Spleen (tissue), 11 donors: ENCODE results near the gene TRIM38. TPM values are rescaled to one million over a fixed set of nuclear protein-coding genes. Genes with fewer than 3 reads are reported as not detected.

Experiments used
- DNase-seq: peaks from one replicate; pipeline ENCODE4 v3.0.0-alpha.2; 2020
- H3K27ac ChIP-seq, 8 donors: fragments of 200-600 bp; sonication (generic) in 7 of 8; 1 replicate in 4 of 8; 2 replicates in 4 of 8; pipeline versions ENCODE4 v1.5.0 to v1.8.0; 2016 to 2021; ENCODE audit warnings: inconsistent platforms in 4 of 8, mild to moderate bottlenecking in 4 of 8, moderate library complexity in 1 of 8
- H3K27me3 ChIP-seq, 7 donors: fragments of 200-600 bp; sonication (generic) in 6 of 7; replicated peaks in 1 of 7; 1 replicate in 4 of 7; 2 replicates in 3 of 7; pipeline versions ENCODE4 v1.5.0 to v1.8.0; 2016 to 2021; ENCODE audit warnings: inconsistent platforms in 3 of 7, mild to moderate bottlenecking in 1 of 7
- H3K36me3 ChIP-seq, 6 donors: fragments of 200-600 bp; sonication (generic) in 5 of 6; 1 replicate in 4 of 6; 2 replicates in 2 of 6; pipeline versions ENCODE4 v1.5.0 to v1.8.0; 2016 to 2021; ENCODE audit warnings: inconsistent platforms in 2 of 6
- H3K4me1 ChIP-seq, 6 donors: fragments of 200-600 bp; sonication (generic) in 5 of 6; 1 replicate in 3 of 6; 2 replicates in 3 of 6; pipeline versions ENCODE4 v1.5.0 to v1.8.0; 2016 to 2021; ENCODE audit warnings: inconsistent platforms in 3 of 6
- H3K4me3 ChIP-seq, 8 donors: fragments of 200-600 bp; sonication (generic) in 7 of 8; 1 replicate in 4 of 8; 2 replicates in 4 of 8; pipeline versions ENCODE4 v1.5.0 to v1.8.0; 2016 to 2021; ENCODE audit warnings: inconsistent platforms in 4 of 8, mild to moderate bottlenecking in 4 of 8, moderate library complexity in 2 of 8
- H3K9me3 ChIP-seq, 8 donors: fragments of 200-600 bp; sonication (generic) in 7 of 8; 1 replicate in 4 of 8; 2 replicates in 4 of 8; pipeline versions ENCODE4 v1.5.0 to v1.8.0; 2016 to 2021; ENCODE audit warnings: inconsistent platforms in 4 of 8
- POLR2A ChIP-seq, 3 donors: fragments of 450-650 bp; IDR thresholded peaks; one replicate each; pipeline ENCODE4 v1.5.1; 2017; ENCODE audit warnings: antibody characterized with exemption in 3 of 3, mild to moderate bottlenecking in 1 of 3
- POLR2AphosphoS5 ChIP-seq, 3 donors: sonication (generic); formaldehyde crosslinking; IDR thresholded peaks; one replicate each; pipeline ENCODE4 v1.5.1; 2017; ENCODE audit warnings: antibody characterized with exemption in 3 of 3
- WGBS, 5 donors: extraction: QIAGEN DNeasy Blood & Tissue Kit in 3 of 5; methylation state at CpG; one replicate each; pipeline versions ENCODE4 v1.1.5 to v1.1.7; 2013 to 2018; 5-methylcytosine and 5-hydroxymethylcytosine counted together
- intact Hi-C: fragments of 100-400 bp; cut with DNase I; formaldehyde crosslinking; loops from one replicate; pipeline ENCODE4 v1.15.0; 2023; ENCODE audit warnings: low total_unique reads
- polyA plus RNA-seq, 3 donors: library from polyadenylated mRNA; stranded (reverse); fragments of 200-250 nt; gene quantifications; one replicate each; pipeline ENCODE4 v1.2.1, GENCODE V29; 2013
- total RNA-seq, 7 donors: library from RNA; depleted of rRNA in 3 of 7; stranded (reverse); fragments of >200 nt in 3 of 7; fragmentation: NEBNext Ultra II Directional in 4 of 7; extraction: Animal tissue kit (Norgen Biotek cat#: 25700) in 4 of 7; gene quantifications; one replicate each; pipeline versions ENCODE4 v1.1.0 to v1.2.1, GENCODE V29; 2016 to 2021
- TF ChIP-seq, protein P1 (sequence below), 11 experiments: fragments of 200-600 bp in 7 of 11; fragments of 450-650 bp in 4 of 11; sonication (generic) in 4 of 11; IDR thresholded peaks in 8 of 11; conservative IDR thresholded peaks in 3 of 11; 1 replicate in 7 of 11; 2 replicates in 4 of 11; pipeline versions ENCODE4 v1.4.0 to v1.8.0; 2016 to 2021; ENCODE audit warnings: antibody characterized with exemption in 11 of 11, inconsistent platforms in 4 of 11, mild to moderate bottlenecking in 1 of 11
- donor health status: healthy with polysubstance abuse.
- donor health status: DM: no; HTN: no; CAD: no; lungs with moderate emphysema.
- donor health status: DM: no; HTN: no; CAD: no.
- donor health status: Bipolar disorder and iron deficiency.
- donor health status: healthy.
- donor health status: DM: no; HTN: no; CAD: no.
- donor health status: DM: yes; HTN: yes; CAD: no.

TRIM38 gene
- total and polyA plus RNA-seq, 10 donors: 8.0 to 34.4 (median 28.1) TPM

DNA sequence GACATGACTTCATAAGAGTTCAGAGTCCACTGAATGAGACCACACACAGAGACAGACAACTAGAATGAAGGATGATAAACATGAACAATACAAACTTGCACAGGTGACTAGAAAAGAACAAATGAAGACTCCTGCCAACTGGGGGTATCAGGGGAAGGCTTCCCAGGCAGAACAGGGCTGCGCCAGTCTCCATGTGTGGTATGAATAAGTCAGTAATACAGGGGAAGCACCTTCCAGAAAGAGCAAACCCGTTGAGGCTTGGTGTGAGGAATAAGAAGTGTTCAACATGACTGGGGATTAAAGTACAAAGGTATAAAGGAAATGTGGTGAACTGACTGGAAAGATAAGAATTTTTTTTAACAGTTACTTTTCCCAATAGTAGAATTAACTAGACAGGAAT lies 28.4 kb upstream of the TRIM38 start:
- 53 to 58% (median 55%) methylated on average over 2 of the region's 2 CpGs for WGBS, 5 donors
- no peaks in the 10 kb centered on the region for H3K4me1 ChIP-seq
- no peak overlapping the region for H3K4me3 ChIP-seq
- H3K36me3 ChIP-seq: no peaks in the 10 kb centered on the region
- H3K27ac ChIP-seq: no peak overlapping the region
- TF ChIP-seq, protein P1, sequence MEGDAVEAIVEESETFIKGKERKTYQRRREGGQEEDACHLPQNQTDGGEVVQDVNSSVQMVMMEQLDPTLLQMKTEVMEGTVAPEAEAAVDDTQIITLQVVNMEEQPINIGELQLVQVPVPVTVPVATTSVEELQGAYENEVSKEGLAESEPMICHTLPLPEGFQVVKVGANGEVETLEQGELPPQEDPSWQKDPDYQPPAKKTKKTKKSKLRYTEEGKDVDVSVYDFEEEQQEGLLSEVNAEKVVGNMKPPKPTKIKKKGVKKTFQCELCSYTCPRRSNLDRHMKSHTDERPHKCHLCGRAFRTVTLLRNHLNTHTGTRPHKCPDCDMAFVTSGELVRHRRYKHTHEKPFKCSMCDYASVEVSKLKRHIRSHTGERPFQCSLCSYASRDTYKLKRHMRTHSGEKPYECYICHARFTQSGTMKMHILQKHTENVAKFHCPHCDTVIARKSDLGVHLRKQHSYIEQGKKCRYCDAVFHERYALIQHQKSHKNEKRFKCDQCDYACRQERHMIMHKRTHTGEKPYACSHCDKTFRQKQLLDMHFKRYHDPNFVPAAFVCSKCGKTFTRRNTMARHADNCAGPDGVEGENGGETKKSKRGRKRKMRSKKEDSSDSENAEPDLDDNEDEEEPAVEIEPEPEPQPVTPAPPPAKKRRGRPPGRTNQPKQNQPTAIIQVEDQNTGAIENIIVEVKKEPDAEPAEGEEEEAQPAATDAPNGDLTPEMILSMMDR (IDR thresholded peaks at IDR 0.05 in 8 of 11, conservative IDR thresholded peaks at IDR 0.05 in 3 of 11): no peak
- TF ChIP-seq POLR2A (IDR thresholded peaks at IDR 0.05): no peak
- TF ChIP-seq POLR2AphosphoS5 (IDR thresholded peaks at IDR 0.05): no peak
- DNase-seq: no peak
- no peaks in the 10 kb centered on the region for H3K27me3 ChIP-seq
- intact Hi-C loops: no loop called here
- no peaks in the 10 kb centered on the region for H3K9me3 ChIP-seq

DNA sequence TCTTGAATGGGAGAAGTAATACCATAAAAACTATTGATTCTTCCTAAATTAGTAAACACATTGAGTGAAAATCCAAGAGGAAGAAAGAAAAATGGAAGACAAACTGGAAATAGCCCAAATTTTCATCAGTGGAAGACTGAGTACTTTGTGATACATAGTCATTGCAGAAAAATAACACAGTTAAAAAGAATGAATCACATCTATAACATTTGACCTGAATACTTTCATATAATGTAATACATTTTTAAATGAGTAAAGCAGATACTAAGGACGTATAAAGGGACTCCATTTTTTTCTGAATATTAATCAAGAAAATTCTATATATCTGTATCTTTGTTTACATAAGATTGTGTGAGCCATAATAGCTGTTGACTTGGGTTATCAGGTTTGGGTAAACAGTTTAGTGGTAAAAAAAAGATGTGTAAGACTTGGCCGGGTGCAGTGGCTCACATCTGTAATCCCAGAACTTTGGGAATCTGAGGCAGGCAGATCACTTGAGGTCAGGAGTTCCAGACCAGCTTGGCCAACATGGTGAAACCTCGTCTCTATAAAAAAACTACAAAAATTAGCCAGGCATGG lies 27.8 kb upstream of the TRIM38 start:
- H3K27me3 ChIP-seq: no peaks in the 10 kb centered on the region
- no peaks in the 10 kb centered on the region for H3K9me3 ChIP-seq
- intact Hi-C loops: no loop called here
- H3K4me3 ChIP-seq: no peak overlapping the region
- H3K36me3 ChIP-seq: no peaks in the 10 kb centered on the region
- H3K4me1 ChIP-seq: no peaks in the 10 kb centered on the region
- no peak for TF ChIP-seq POLR2AphosphoS5 (IDR thresholded peaks at IDR 0.05)
- TF ChIP-seq, protein P1 (IDR thresholded peaks at IDR 0.05 in 8 of 11, conservative IDR thresholded peaks at IDR 0.05 in 3 of 11): no peak
- TF ChIP-seq POLR2A (IDR thresholded peaks at IDR 0.05): no peak
- 83 to 87% (median 85%) methylated on average over 3 of the region's 3 CpGs for WGBS, 5 donors
- DNase-seq: no peak
- no peak overlapping the region for H3K27ac ChIP-seq

DNA sequence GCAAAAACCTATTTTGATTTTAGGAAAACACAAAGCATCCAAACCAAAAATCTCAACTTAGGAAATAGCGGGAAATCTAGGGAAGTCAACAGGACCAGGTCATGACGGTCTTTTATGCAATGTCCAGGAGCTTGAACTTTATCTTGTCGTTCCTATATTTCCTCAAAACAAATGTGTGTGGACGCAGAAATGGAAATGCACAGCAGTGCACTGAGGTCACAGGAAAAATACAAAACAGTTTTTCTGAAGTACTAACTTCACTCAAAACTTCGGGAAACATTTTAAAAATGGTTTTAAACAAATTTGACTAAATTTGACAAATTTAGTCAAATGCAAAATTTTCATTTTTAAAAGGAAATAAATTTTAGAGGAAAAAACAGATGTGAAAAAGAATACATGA lies 26.6 kb upstream of the TRIM38 start:
- Histone ChIP-seq H3K36me3 (no peaks in the 10 kb centered on the region), H3K4me3 (no peak overlapping the region), H3K4me1 (no peaks in the 10 kb centered on the region), H3K9me3 (no peaks in the 10 kb centered on the region), H3K27ac (no peak overlapping the region), H3K27me3 (no peaks in the 10 kb centered on the region)
- 86 to 90% (median 87%) methylated on average over 5 of the region's 5 CpGs for WGBS, 5 donors
- intact Hi-C loops: no loop called here
- TF ChIP-seq POLR2A (IDR thresholded peaks at IDR 0.05) (no peak), POLR2AphosphoS5 (IDR thresholded peaks at IDR 0.05) (no peak)
- TF ChIP-seq, protein P1 (IDR thresholded peaks at IDR 0.05 in 8 of 11, conservative IDR thresholded peaks at IDR 0.05 in 3 of 11): no peak
- no peak for DNase-seq

DNA sequence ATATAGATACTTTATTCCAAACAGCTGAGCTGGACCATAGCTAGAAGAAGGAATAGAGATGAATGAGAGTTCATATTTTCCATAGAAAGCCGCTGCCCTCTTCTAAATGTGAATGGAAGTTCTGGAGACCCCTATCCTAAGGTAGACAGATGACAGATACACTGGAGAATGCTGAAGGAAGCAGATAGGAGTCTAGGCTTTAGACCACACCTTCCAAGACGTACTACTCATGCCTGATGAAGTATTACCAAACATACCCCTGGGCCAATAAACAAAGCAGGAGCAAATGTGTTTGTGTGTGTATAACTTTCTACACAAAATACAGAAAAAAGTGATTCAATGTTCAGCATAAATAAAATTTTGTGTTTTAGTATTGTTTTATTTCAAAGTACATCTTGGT lies 23.0 kb upstream of the TRIM38 start:
- Histone ChIP-seq H3K4me3 (no peak overlapping the region), H3K4me1 (no peaks in the 10 kb centered on the region), H3K27me3 (no peaks in the 10 kb centered on the region), H3K36me3 (no peaks in the 10 kb centered on the region), H3K27ac (no peak overlapping the region), H3K9me3 (no peaks in the 10 kb centered on the region)
- TF ChIP-seq POLR2AphosphoS5 (IDR thresholded peaks at IDR 0.05) (no peak), POLR2A (IDR thresholded peaks at IDR 0.05) (no peak)
- TF ChIP-seq, protein P1 (IDR thresholded peaks at IDR 0.05 in 8 of 11, conservative IDR thresholded peaks at IDR 0.05 in 3 of 11): no peak
- intact Hi-C loops: no loop called here
- WGBS, 5 donors: 56 to 87% (median 68%) methylated on average over 2 of the region's 2 CpGs
- DNase-seq: no peak
